Ishikawa (cell line): Measurements from ENCODE around the gene CLECL1.

Source experiments
- CEBPB ChIP-seq: IDR thresholded peaks from 2 replicates; pipeline ENCODE4 v1.6.1; 2012
- CREB1 ChIP-seq: IDR thresholded peaks from 2 replicates; pipeline ENCODE4 v1.6.1; 2012; ENCODE audit warnings: low read depth
- EGR1 ChIP-seq: IDR thresholded peaks from 2 replicates; pipeline ENCODE4 v1.6.1; 2012
- EP300 ChIP-seq: IDR thresholded peaks from 2 replicates; pipeline ENCODE4 v1.6.1; 2012; ENCODE audit warnings: borderline replicate concordance
- MAX ChIP-seq: IDR thresholded peaks from 2 replicates; pipeline ENCODE4 v1.6.1; 2012
- RAD21 ChIP-seq: IDR thresholded peaks from 2 replicates; pipeline ENCODE4 v1.6.1; 2012; ENCODE audit warnings: low read depth
- REST ChIP-seq: IDR thresholded peaks from 2 replicates; pipeline ENCODE4 v1.6.1; 2012; ENCODE audit warnings: low read depth, mild to moderate bottlenecking
- TAF1 ChIP-seq: IDR thresholded peaks from 2 replicates; pipeline ENCODE4 v1.6.1; 2012; ENCODE audit warnings: low read depth, mild to moderate bottlenecking
- TCF12 ChIP-seq: IDR thresholded peaks from 2 replicates; pipeline ENCODE4 v1.6.1; 2012; ENCODE audit warnings: low read depth
- USF1 ChIP-seq: IDR thresholded peaks from 2 replicates; pipeline ENCODE4 v1.6.1; 2012
- YY1 ChIP-seq: IDR thresholded peaks from 2 replicates; pipeline ENCODE4 v1.6.1; 2012; ENCODE audit warnings: low read depth

GRCh38 chr12:9673404-9674225 is 59.3 kb downstream of the CLECL1 start:
- TF ChIP-seq CREB1, result no peak
- no peak for TF ChIP-seq EGR1
- TF ChIP-seq USF1, result no peak
- TF ChIP-seq TAF1, result no peak
- TF ChIP-seq REST, result no peak
- TF ChIP-seq EP300, result 0 out of 2 replicates have a peak, but pooled peaks have one; percentile 20
- TF ChIP-seq RAD21, result peak; percentile 2; the same call in 1 of the 2 replicates
- 0 out of 2 replicates have a peak, but pooled peaks have one; percentile 29 for TF ChIP-seq YY1
- TF ChIP-seq CEBPB, result no peak
- no peak for TF ChIP-seq MAX
- TF ChIP-seq TCF12, result no peak; the same call in 1 of the 2 replicates
